Right lobe of liver (tissue), 6 donors: ENCODE data around the gene CDK4. TPM values are rescaled to one million over a fixed set of nuclear protein-coding genes. Genes with fewer than 3 reads are reported as not detected.

Experiments
- ATAC-seq, 4 donors: fragments of 200-7000 bp; cut with Tn5 transposase; one replicate each; pipeline ENCODE4 v1.9.1; 2020; ENCODE audit warnings: mild to moderate bottlenecking in 4 of 4, moderate library complexity in 4 of 4
- DNase-seq, 3 donors: peaks; one replicate each; pipeline ENCODE4 v3.0.0-alpha.2; 2020
- H3K27ac ChIP-seq, 3 donors: fragments of 200-600 bp; one replicate each; pipeline ENCODE4 v1.8.0; 2022
- H3K27me3 ChIP-seq, 2 donors: fragments of 200-600 bp; one replicate each; pipeline ENCODE4 v1.8.0; 2022
- H3K36me3 ChIP-seq, 4 donors: fragments of 200-600 bp; sonication (generic) in 1 of 4; one replicate each; pipeline versions ENCODE4 v1.5.1 to v1.8.0; 2017 to 2022; ENCODE audit warnings: control low read depth in 1 of 4
- H3K4me1 ChIP-seq, 4 donors: fragments of 200-600 bp; sonication (generic) in 1 of 4; one replicate each; pipeline versions ENCODE4 v1.5.1 to v1.8.0; 2017 to 2022; ENCODE audit warnings: control low read depth in 1 of 4
- H3K4me3 ChIP-seq, 3 donors: fragments of 200-600 bp; one replicate each; pipeline ENCODE4 v1.8.0; 2022
- H3K9me3 ChIP-seq, 4 donors: fragments of 200-600 bp; sonication (generic) in 1 of 4; one replicate each; pipeline versions ENCODE4 v1.5.1 to v1.8.0; 2017 to 2022; ENCODE audit warnings: control low read depth in 1 of 4
- CTCF ChIP-seq, 4 donors: fragments of 200-600 bp in 3 of 4; fragments of 450-650 bp in 1 of 4; IDR thresholded peaks; one replicate each; pipeline versions ENCODE4 v1.5.1 to v1.8.0; 2016 to 2022; ENCODE audit warnings: antibody characterized with exemption in 4 of 4, mild to moderate bottlenecking in 2 of 4
- POLR2A ChIP-seq: fragments of 450-650 bp; IDR thresholded peaks from one replicate; pipeline ENCODE4 v1.6.1; 2017; ENCODE audit warnings: antibody characterized with exemption, mild to moderate bottlenecking
- WGBS: methylation state at CpG from one replicate; pipeline ENCODE4 v1.1.6; 2018; ENCODE audit warnings: low coverage, low lambda C conversion rate; ENCODE audit not compliant: insufficient coverage; ENCODE audit errors: missing lambda C conversion rate; 5-methylcytosine and 5-hydroxymethylcytosine counted together
- intact Hi-C, 2 donors: fragments of 100-400 bp; cut with DNase I; formaldehyde crosslinking; loops; one replicate each; pipeline versions ENCODE4 v1.11.2 to v1.14.1; 2022
- long read RNA-seq: library from polyadenylated mRNA; unstranded; transcript quantifications from one replicate; pipeline ENCODE4 v2.0.0, GENCODE V29; 2019
- total RNA-seq, 6 experiments: library from RNA; depleted of rRNA in 2 of 6; stranded (reverse); fragments of >200 nt in 2 of 6; fragmentation: NEBNext Ultra II Directional in 3 of 6; extraction: Animal tissue kit (Norgen Biotek cat#: 25700) in 3 of 6; gene quantifications; one replicate each; pipeline versions ENCODE4 v1.1.0 to v1.2.4, GENCODE V29; 2016 to 2023
- donor health status: DM: no; HTN: yes; CAD: no.
- donor health status: DM: no; HTN: no; CAD: no.
- donor health status: DM: no; HTN: no; CAD: no.
- donor health status: DM: no; HTN: yes; CAD: no.
- donor health status: DM: no; HTN: yes; CAD: no.

CDK4 gene
- 10 to 100 TPM; 23.3 to 47.3 (median 31.8) TPM for total RNA-seq
- long read RNA-seq, transcript CDK4-201 (8 exons, 2,076 nt), result major isoform, 10 of 13 reads
- long read RNA-seq, partial matches to known transcripts, result 2 of 13 reads
- long read RNA-seq, other reads (novel, unspliced or antisense), result 1 of 13 reads

- Histone ChIP-seq H3K9me3 (no peaks in the 10 kb centered on the region), H3K27ac (peak within 1 kb of the TSS; percentile 47 to 92 (median 71)), H3K4me1 (peaks cover 0 to 15% (median 3%) of the 10 kb centered on the region in 4 donors), H3K27me3 (no peaks in the 10 kb centered on the region), H3K36me3 (peaks cover 0 to 22% (median 10%) of the 10 kb centered on the region in 4 donors), H3K4me3 (peak within 1 kb of the TSS; percentile 72 to 92 (median 90))
- ATAC-seq (peak; percentile 86 to 91 (median 90)), DNase-seq (peak; percentile 99 to 100 (median 99))
- TF ChIP-seq POLR2A (peak; percentile 89), CTCF (IDR thresholded peaks at IDR 0.05) (no peak)
- intact Hi-C loops, result no loop called here
- 0% methylated on average over 16 of the region's 58 CpGs for WGBS
Measured at GRCh38 chr12:57751788-57752667, at the start of gene CDK4. TSS of gene CDK4 (minus strand) at chr12:57752310. CDS start at chr12:57751717, 593 bp downstream.

GRCh38 chr12:57800965-57801364, 48.9 kb upstream of the CDK4 start:
- no peak overlapping the region for H3K27ac ChIP-seq
- no peaks in the 10 kb centered on the region for H3K27me3 ChIP-seq
- peaks cover 0 to 64% (median 23%) of the 10 kb centered on the region in 4 donors for H3K36me3 ChIP-seq
- ATAC-seq (no peak), DNase-seq (no peak)
- WGBS, result no CpG with 5 or more reads among the region's 3 CpGs
- no peaks in the 10 kb centered on the region for H3K4me1 ChIP-seq
- TF ChIP-seq POLR2A (no peak), CTCF (IDR thresholded peaks at IDR 0.05) (no peak)
- intact Hi-C loops, result loop anchor here in 1 of 2 donors (10.0 kb wide), 1 partner anchor 104 kb away; no protein-coding TSS in a partner anchor
- no peak overlapping the region for H3K4me3 ChIP-seq
- H3K9me3 ChIP-seq, result no peaks in the 10 kb centered on the region

GRCh38 chr12:57797933-57798332, 45.8 kb upstream of the CDK4 start:
- no peak overlapping the region for H3K27ac ChIP-seq
- WGBS, result 100% methylated on average over 1 of the region's 1 CpG
- intact Hi-C loops, result no loop called here
- H3K9me3 ChIP-seq, result no peaks in the 10 kb centered on the region
- TF ChIP-seq CTCF (IDR thresholded peaks at IDR 0.05), result no peak
- no peak overlapping the region for H3K4me3 ChIP-seq
- no peaks in the 10 kb centered on the region for H3K4me1 ChIP-seq
- H3K27me3 ChIP-seq, result no peaks in the 10 kb centered on the region
- peaks cover 0 to 74% (median 27%) of the 10 kb centered on the region in 4 donors for H3K36me3 ChIP-seq
- ATAC-seq (no peak), DNase-seq (no peak)

GRCh38 chr12:57796996-57797395, 44.9 kb upstream of the CDK4 start:
- Histone ChIP-seq H3K4me3 (no peak overlapping the region), H3K27ac (no peak overlapping the region), H3K27me3 (no peaks in the 10 kb centered on the region), H3K9me3 (no peaks in the 10 kb centered on the region), H3K36me3 (peaks cover 0 to 74% (median 30%) of the 10 kb centered on the region in 4 donors), H3K4me1 (no peaks in the 10 kb centered on the region)
- DNase-seq (no peak), ATAC-seq (no peak)
- intact Hi-C loops, result no loop called here
- TF ChIP-seq POLR2A (no peak), CTCF (IDR thresholded peaks at IDR 0.05) (no peak)
- WGBS, result 100% methylated on average over 1 of the region's 1 CpG
